ENCODE results near the gene ACP6. TPM values are rescaled to one million over a fixed set of nuclear protein-coding genes. Genes with fewer than 3 reads are reported as not detected.

ACP6 gene
- total RNA-seq, 1 experiment from 2014 or later: 12.0 TPM

GRCh38 chr1:147599362-147600118 lies 70.8 kb downstream of the ACP6 start:
- no TSS peak for BruUV-seq (replicated peaks)
- H3K27ac ChIP-seq (ENCODE audit: low read length): peak overlapping the region; percentile 72
- peak; percentile 32 for DNase-seq (ENCODE audit: low read depth, low spot score)
- H3K9me3 ChIP-seq (ENCODE audit: control insufficient read depth, insufficient read depth, low read depth, low read length): no peaks in the 10 kb centered on the region
- POLR2A ChIA-PET: interaction anchor here (0.6 kb wide), 1 partner anchor 183 kb away, joined by 3 read pairs; no protein-coding TSS in a partner anchor
- peaks cover 14% of the 10 kb centered on the region for H3K27me3 ChIP-seq (ENCODE audit: control insufficient read depth, insufficient read depth, low read length)
- peaks cover 9% of the 10 kb centered on the region for H3K4me1 ChIP-seq (ENCODE audit: control insufficient read depth, insufficient read depth, low read length)
- in situ Hi-C loops (cut with HindIII; ENCODE audit: low pct_unique_long_range_greater_than_20kb, low sequenced_read_pairs): no loop called here
- ATAC-seq: peak; percentile 94
- 0 out of 2 replicates have a peak, but pooled peaks have one; percentile 53 for TF ChIP-seq SIN3A (IDR thresholded peaks at IDR 0.05; ENCODE audit: borderline replicate concordance, insufficient read depth, low read depth, low read length)
- 0 out of 2 replicates have a peak, but pooled peaks have one; percentile 30 for TF ChIP-seq POLR2AphosphoS5 (IDR thresholded peaks at IDR 0.05; ENCODE audit: low read depth, low read length)
- no peak for TF ChIP-seq TCF7L2 (IDR thresholded peaks at IDR 0.05; ENCODE audit: low read depth, low read length)
- CTCF ChIA-PET: interaction anchor here (0.6 to 1.5 kb wide), 5 partner anchors 34 to 293 kb away, joined by 4 to 11 read pairs (median 6); partner anchors contain the start of gene BCL9
- H3K36me3 ChIP-seq (ENCODE audit: control insufficient read depth, insufficient read depth, low read length): peaks cover 5% of the 10 kb centered on the region; the same call in 1 of the 2 replicates
- peak overlapping the region; percentile 72 to 81 for H3K4me3 ChIP-seq (ENCODE audit: low read depth in 2 of 2, low read length in 2 of 2)
- intact Hi-C loops (cut with micrococcal nuclease; ENCODE audit: unreplicated experiment): loop anchor here (10.0 kb wide), 1 partner anchor 75 kb away; no protein-coding TSS in a partner anchor

DNA sequence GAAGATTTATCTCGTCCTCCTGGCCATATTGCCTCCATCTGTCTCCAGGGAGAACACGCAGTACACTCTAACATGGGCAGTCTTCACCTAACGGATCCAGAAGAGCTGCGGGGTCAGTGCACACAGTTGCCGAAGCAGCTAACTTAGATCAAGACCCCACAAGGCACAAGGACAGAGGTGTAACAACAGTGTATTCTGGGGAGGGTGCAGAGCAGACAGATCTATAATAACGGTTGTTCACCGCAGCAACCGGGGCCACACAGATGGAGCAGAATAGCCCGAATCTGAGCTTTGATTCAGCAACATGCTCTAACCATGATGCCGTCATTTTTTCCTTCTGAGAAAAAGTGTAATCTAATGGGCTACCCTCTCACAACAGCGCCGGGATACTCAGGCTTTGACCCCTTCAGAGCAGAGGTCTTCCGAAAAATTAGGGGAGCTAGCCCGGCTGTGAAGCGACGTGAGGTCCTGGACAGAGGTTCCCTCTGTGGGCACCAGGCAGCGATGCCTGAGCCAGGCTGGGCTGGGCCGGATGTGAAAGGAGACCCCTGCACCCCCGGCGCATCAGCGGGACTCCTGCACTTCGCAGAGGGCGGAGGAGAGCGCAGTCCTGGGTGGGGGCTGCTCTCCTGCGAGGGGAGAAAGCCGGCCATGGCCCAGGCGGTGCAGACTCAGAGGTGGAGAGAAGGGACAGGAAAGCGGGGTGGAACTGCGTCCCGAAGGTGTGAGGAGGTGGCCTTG lies 71.5 kb downstream of the ACP6 start:
- Histone ChIP-seq H3K4me1 (ENCODE audit: control insufficient read depth, insufficient read depth, low read length) (peaks cover 9% of the 10 kb centered on the region), H3K4me3 (ENCODE audit: low read depth in 2 of 2, low read length in 2 of 2) (peak overlapping the region; percentile 72 to 81), H3K36me3 (ENCODE audit: control insufficient read depth, insufficient read depth, low read length) (peaks cover 5% of the 10 kb centered on the region; the same call in 1 of the 2 replicates), H3K27ac (ENCODE audit: low read length) (peak overlapping the region; percentile 72), H3K27me3 (ENCODE audit: control insufficient read depth, insufficient read depth, low read length) (peaks cover 14% of the 10 kb centered on the region), H3K9me3 (ENCODE audit: control insufficient read depth, insufficient read depth, low read depth, low read length) (no peaks in the 10 kb centered on the region)
- BruUV-seq (replicated peaks): no TSS peak
- in situ Hi-C loops (cut with HindIII; ENCODE audit: low pct_unique_long_range_greater_than_20kb, low sequenced_read_pairs) (no loop called here), intact Hi-C loops (cut with micrococcal nuclease; ENCODE audit: unreplicated experiment) (loop anchor here (10.0 kb wide), 1 partner anchor 74 kb away; no protein-coding TSS in a partner anchor)
- DNase-seq (ENCODE audit: low read depth, low spot score) (no peak), ATAC-seq (peak; percentile 45)
- no peak for TF ChIP-seq POLR2AphosphoS5 (IDR thresholded peaks at IDR 0.05; ENCODE audit: low read depth, low read length)
- TF ChIP-seq, protein P1, sequence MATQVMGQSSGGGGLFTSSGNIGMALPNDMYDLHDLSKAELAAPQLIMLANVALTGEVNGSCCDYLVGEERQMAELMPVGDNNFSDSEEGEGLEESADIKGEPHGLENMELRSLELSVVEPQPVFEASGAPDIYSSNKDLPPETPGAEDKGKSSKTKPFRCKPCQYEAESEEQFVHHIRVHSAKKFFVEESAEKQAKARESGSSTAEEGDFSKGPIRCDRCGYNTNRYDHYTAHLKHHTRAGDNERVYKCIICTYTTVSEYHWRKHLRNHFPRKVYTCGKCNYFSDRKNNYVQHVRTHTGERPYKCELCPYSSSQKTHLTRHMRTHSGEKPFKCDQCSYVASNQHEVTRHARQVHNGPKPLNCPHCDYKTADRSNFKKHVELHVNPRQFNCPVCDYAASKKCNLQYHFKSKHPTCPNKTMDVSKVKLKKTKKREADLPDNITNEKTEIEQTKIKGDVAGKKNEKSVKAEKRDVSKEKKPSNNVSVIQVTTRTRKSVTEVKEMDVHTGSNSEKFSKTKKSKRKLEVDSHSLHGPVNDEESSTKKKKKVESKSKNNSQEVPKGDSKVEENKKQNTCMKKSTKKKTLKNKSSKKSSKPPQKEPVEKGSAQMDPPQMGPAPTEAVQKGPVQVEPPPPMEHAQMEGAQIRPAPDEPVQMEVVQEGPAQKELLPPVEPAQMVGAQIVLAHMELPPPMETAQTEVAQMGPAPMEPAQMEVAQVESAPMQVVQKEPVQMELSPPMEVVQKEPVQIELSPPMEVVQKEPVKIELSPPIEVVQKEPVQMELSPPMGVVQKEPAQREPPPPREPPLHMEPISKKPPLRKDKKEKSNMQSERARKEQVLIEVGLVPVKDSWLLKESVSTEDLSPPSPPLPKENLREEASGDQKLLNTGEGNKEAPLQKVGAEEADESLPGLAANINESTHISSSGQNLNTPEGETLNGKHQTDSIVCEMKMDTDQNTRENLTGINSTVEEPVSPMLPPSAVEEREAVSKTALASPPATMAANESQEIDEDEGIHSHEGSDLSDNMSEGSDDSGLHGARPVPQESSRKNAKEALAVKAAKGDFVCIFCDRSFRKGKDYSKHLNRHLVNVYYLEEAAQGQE (IDR thresholded peaks at IDR 0.05; ENCODE audit: insufficient read depth in 1 of 2, low read depth in 2 of 2, low read length in 1 of 2): no peak
- ChIA-PET POLR2A (interaction anchor here (0.6 kb wide), 1 partner anchor 182 kb away, joined by 3 read pairs; no protein-coding TSS in a partner anchor), CTCF (interaction anchor here (0.6 to 1.5 kb wide), 5 partner anchors 35 to 294 kb away, joined by 4 to 11 read pairs (median 6); partner anchors contain the start of gene BCL9)

- in situ Hi-C loops (cut with HindIII; ENCODE audit: low pct_unique_long_range_greater_than_20kb, low sequenced_read_pairs): no loop called here
- POLR2A ChIA-PET: no interaction called here
- no peak overlapping the region for H3K4me3 ChIP-seq (ENCODE audit: low read depth in 2 of 2, low read length in 2 of 2)
These were observed 73.3 kb downstream of the ACP6 start for GRCh38 chr1:147597010-147597409.

More at GRCh38 chr1:147597010-147597409, 73.3 kb downstream of the ACP6 start:
- DNase-seq (ENCODE audit: low read depth, low spot score) (no peak), ATAC-seq (no peak)
- H3K4me1 ChIP-seq (ENCODE audit: control insufficient read depth, insufficient read depth, low read length): peaks cover 9% of the 10 kb centered on the region
- no peaks in the 10 kb centered on the region for H3K9me3 ChIP-seq (ENCODE audit: control insufficient read depth, insufficient read depth, low read depth, low read length)
- intact Hi-C loops (cut with micrococcal nuclease; ENCODE audit: unreplicated experiment): loop anchor here (10.0 kb wide), 1 partner anchor 72 kb away; no protein-coding TSS in a partner anchor
- no peak overlapping the region for H3K27ac ChIP-seq (ENCODE audit: low read length)
- peaks cover 16% of the 10 kb centered on the region for H3K27me3 ChIP-seq (ENCODE audit: control insufficient read depth, insufficient read depth, low read length)
- CTCF ChIA-PET: no interaction called here
- BruUV-seq (replicated peaks): no TSS peak
- TF ChIP-seq, protein P1 (IDR thresholded peaks at IDR 0.05; ENCODE audit: insufficient read depth in 1 of 2, low read depth in 2 of 2, low read length in 1 of 2): no peak
- TF ChIP-seq SIN3A (IDR thresholded peaks at IDR 0.05; ENCODE audit: borderline replicate concordance, insufficient read depth, low read depth, low read length): no peak
- no peak for TF ChIP-seq TCF7L2 (IDR thresholded peaks at IDR 0.05; ENCODE audit: low read depth, low read length)
- TF ChIP-seq CTCF (IDR thresholded peaks at IDR 0.05): no peak
- TF ChIP-seq POLR2AphosphoS5 (IDR thresholded peaks at IDR 0.05; ENCODE audit: low read depth, low read length): no peak
- H3K36me3 ChIP-seq (ENCODE audit: control insufficient read depth, insufficient read depth, low read length): peaks cover 5% of the 10 kb centered on the region; the same call in 1 of the 2 replicates

All from Panc1 (cell line).